WI38 (cell line): Measurements from ENCODE around the gene NOS2.
"Not testable (repeated sequence)": the region's sequence is repeated elsewhere in the genome, so short reads cannot be mapped to it uniquely, and the experiment has no call there.

Experiments used
- H3K4me3 ChIP-seq: 2 replicates; pipeline ENCODE4 v1.5.1; 2011; ENCODE audit warnings: low read depth, mild to moderate bottlenecking, control low read depth, low read length
- TF ChIP-seq, protein P1 (sequence below): IDR thresholded peaks from 2 replicates; pipeline ENCODE4 v1.5.1; 2012; ENCODE audit warnings: low read depth, mild to moderate bottlenecking, control low read depth, low read length

Gene NOS2

DNA sequence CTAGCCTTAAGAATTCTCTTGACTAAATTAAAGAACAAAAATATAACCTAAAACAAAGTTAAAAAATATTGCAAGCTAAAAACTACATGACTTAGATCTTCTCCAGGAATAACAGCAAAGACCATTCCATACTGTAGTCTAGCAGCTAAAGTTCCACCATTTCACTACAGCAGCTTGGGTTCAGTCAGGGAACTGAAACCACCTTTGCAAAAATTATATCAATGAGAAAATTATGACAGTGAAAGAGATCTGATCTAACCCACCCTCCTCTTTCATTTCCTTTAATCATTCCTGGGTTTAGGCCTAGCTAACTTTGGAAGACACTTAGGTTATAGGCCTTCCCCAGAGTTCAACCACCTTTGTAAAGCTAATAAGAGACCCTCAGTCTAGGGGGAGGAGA lies 36.3 kb upstream of the NOS2 start:
- TF ChIP-seq, protein P1, sequence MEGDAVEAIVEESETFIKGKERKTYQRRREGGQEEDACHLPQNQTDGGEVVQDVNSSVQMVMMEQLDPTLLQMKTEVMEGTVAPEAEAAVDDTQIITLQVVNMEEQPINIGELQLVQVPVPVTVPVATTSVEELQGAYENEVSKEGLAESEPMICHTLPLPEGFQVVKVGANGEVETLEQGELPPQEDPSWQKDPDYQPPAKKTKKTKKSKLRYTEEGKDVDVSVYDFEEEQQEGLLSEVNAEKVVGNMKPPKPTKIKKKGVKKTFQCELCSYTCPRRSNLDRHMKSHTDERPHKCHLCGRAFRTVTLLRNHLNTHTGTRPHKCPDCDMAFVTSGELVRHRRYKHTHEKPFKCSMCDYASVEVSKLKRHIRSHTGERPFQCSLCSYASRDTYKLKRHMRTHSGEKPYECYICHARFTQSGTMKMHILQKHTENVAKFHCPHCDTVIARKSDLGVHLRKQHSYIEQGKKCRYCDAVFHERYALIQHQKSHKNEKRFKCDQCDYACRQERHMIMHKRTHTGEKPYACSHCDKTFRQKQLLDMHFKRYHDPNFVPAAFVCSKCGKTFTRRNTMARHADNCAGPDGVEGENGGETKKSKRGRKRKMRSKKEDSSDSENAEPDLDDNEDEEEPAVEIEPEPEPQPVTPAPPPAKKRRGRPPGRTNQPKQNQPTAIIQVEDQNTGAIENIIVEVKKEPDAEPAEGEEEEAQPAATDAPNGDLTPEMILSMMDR: no peak
- H3K4me3 ChIP-seq: no peak overlapping the region

DNA sequence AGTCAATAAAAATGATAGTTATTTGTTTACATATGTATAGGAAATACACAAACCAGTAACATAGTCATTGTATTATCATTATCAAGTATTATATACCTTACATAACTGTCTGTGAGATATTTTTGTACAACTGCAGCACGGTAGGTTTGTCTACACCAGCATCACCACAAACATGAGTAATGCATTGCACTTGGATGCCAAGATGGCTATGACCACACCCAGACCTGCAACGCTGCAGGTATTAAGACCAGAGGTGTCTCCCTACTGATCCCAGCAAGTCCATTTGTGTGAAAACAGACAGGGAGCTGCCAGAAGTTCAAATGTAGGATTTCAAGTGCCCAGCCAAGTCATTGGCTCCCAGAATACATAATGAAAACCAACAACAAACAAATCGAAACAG lies 34.2 kb upstream of the NOS2 start:
- H3K4me3 ChIP-seq: no peak overlapping the region
- TF ChIP-seq, protein P1: no peak

DNA sequence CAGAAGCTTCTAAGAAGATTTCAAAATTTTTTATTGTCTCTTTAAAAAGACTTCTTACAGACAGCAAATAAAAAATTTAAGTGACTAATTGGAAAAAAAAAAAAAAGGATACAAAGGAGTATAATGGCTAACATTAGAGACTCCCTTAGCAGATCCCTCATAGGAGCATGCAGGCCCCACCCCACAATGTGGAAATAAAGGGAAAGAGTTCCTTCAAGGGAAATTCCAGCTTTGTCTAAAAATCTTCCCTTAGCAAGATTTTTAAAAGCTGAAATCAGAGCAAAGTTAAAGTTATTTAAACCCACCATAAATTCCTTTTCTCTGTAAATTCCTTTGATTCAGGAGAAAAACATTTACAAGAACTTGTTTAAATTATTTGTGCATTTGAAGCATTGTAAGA lies 32.5 kb upstream of the NOS2 start:
- no peak overlapping the region for H3K4me3 ChIP-seq
- TF ChIP-seq, protein P1: no peak

DNA sequence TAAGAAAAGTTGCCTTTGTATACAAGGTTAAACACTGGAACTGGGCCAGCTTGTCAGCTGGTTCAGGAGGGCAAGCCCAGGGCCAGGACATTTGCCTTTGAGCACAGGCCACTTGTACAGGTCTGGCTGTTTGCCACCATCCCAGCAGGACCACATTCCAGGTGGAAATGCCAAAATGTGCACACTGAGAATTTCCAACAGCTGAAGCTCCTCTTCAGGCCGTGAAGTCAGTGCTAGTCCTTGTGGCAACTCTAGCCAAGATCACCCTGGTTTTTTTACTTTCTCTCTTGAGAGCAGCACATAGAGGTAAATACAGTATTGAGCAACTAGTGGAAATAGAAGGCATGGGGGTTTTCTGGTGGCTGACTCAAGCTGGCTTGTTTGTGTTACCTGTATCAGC lies 29.6 kb upstream of the NOS2 start:
- not testable (repeated sequence) for H3K4me3 ChIP-seq

DNA sequence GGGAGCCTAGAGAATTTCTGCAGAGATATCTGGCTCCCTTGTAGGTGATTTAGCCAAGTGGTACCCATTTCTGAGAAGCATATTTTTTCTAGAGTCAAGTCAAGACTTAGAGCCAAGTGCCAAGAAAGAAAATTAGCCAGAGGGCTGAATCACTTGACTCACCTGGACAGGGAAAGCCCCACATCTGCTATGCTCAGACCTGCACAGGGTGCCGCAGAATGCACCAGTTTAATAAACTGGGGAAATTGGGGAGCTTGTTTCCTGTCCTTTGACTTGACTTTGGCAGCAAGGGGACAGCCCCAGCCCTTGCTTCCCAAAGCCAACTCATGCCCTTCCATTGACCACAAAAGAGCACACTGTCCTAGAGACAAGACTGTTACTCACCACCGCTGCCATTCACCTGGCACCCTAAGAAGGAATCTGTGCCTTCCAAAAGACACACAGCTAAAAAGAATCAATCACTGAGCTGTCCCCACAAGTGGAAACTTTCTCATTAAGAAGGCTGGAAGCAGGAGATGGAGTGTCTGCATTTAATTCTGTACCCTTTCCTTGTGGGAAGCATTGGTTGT lies 28.9 kb upstream of the NOS2 start:
- not testable (repeated sequence) for H3K4me3 ChIP-seq

DNA sequence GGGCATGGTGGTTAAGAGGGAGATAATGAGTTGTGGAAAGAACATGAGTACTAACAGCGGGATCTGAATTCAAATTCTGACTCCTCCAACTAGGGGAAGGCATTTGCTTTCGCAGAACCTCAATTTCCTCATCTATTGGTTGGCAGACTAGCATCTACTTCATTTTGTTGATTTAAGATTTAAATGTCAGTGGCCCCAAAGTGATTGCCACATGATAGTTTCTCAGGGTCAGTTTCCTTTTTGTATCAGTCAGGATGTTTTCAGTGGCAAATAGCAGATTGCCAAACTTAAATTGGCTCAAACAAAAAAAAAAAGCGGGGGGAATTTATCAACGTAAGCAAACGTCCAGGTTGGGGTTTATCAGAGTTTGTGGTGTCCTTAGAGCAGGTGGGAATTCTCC lies 25.1 kb upstream of the NOS2 start:
- TF ChIP-seq, protein P1: no peak
- no peak overlapping the region for H3K4me3 ChIP-seq

DNA sequence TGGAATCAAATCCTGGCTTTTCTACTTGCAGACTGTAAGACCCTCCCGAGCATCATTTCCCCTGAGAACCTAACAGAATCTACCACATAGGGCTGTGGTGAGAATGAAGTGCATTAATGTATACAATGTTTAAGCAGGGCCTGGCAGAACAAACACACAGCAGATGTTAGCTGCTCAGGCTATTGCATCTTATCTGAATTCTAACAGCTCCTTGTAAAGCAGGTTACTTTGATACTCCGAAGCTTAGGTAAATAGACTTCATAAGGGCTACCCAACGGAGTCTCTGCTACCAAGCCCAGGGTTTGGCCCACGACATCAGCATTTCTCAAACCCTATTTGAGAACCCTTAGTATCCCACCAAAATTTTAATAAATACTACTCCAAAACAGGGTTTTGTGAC lies 24.4 kb upstream of the NOS2 start:
- TF ChIP-seq, protein P1: no peak
- no peak overlapping the region for H3K4me3 ChIP-seq

DNA sequence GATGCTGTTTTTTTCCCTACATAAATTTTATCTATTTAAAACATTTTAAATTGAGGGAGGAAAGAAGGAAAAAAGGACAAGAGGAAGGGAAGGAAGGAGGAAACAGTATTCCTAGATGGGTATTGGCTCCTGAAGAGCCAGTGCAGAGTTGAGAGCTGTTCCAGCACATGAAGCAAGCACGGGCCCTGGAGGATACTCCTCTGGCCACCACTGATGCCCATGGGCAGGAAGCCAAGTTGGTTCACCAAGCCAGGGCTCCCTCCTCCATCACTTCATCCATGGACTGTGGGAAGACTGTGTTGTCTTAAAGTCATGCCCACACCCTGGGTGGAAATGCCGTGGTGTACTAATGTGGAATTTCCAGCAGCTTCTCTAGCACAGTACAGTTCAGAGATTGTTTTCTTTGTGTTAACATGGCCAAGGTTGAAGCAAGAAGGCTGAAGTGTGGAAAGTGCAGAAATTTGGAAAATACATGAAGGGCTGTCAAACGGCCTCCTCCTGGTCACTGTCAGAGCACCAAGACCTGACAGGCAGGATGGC lies 23.9 kb upstream of the NOS2 start:
- TF ChIP-seq, protein P1: no peak
- H3K4me3 ChIP-seq: no peak overlapping the region

DNA sequence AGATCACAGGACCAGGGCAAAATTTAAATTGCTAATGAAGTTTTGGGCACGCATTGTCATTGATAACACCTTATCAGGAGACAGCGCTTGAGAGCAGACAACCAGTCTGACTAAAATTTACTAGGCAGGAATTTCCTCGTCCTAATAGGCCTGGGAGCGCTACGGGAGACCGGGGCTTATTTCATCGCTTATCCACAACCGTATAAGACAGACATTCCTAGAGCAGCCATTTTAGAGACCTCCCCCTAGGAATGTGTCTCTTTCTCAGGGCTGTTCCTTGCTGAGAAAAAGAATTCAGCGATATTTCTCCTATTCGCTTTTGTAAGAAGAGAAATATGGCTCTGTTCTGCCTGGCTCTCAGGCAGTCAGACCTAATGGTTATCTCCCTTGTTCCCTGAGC lies 21.8 kb upstream of the NOS2 start:
- not testable (repeated sequence) for H3K4me3 ChIP-seq
